ENCODE data around the gene NDUFA8.

NDUFA8 gene

DNA sequence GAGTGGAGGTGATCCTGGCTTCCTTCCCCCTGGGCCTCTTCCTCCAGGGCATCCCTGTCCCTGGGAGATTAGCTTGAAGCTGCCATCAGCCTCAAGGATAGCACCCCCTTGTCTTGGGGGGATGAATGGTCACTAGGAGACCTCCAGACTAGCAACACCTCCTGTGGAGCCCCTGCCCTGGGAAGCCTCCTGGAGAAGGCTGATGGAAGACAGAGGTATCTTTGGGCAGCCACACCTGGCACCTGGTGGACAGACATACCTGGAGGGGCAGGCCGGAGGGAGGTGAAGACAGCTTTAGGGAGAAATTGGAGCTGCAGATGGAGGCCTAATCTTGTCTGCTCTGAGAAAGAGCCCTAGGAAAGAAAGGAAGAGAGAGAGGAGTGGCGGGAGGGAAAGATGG, 57.4 kb downstream of the NDUFA8 start:
- no peak for DNase-seq (ENCODE audit: low read depth in 2 of 2, low spot score in 1 of 2)

DNA sequence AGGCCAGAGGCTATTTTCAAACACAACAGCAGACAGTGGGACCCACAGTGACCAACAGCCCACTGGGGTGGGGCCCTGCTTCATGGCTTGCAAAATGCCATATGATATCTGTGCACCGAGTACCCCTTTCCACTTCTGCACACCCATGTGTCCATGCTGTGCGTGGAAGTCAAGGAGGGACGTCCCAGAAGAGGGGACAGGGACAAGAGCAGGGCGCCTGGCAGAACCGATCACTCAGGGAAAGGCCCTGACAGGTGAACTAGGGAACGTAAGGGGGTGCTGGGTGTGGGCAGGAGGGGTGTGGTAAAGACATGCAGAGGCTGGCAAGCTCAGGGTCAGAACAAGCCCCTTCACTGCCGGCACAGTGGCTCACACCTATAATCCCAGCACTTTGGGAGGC, 58.8 kb downstream of the NDUFA8 start:
- no peak for DNase-seq (ENCODE audit: low read depth in 2 of 2, low spot score in 1 of 2)

- peak; percentile 47 to 59 for DNase-seq (ENCODE audit: low read depth in 2 of 2, low spot score in 1 of 2)
Observed at GRCh38 chr9:122099271-122099869, 60.2 kb downstream of the NDUFA8 start.

DNA sequence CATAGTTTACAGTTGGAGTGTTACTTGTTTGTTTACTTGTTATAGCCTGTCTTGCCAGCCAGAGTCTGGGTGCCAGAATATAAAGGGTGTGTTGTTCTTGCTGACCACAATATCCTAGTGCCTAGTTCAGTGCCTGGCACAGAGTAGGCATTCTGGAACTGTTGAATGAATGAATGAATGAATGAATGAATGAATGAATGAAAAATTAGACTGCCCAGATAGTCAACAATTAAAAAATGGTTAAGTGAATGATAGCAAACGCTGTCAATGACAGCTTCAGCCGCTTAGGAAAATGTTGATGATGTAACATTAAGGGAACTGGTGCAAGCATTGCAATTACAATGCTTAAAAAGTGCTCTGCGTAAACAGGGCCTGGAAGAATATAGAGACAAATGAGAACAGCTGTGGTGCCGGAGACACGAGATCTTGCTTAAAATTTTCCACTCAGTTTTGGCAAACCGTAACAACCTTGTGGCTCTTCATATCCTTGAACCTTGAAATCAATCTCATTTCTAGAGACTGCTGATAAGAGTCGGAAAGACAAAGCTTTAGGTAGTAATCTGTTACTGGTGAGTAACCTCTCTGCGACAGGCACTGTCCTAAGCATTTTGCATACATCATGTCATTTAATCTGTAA, 61.8 kb downstream of the NDUFA8 start:
- DNase-seq (ENCODE audit: low read depth in 2 of 2, low spot score in 1 of 2) = no peak

GRCh38 chr9:122096620-122097415, 62.8 kb downstream of the NDUFA8 start:
- DNase-seq (ENCODE audit: low read depth in 2 of 2, low spot score in 1 of 2) = no peak

DNA sequence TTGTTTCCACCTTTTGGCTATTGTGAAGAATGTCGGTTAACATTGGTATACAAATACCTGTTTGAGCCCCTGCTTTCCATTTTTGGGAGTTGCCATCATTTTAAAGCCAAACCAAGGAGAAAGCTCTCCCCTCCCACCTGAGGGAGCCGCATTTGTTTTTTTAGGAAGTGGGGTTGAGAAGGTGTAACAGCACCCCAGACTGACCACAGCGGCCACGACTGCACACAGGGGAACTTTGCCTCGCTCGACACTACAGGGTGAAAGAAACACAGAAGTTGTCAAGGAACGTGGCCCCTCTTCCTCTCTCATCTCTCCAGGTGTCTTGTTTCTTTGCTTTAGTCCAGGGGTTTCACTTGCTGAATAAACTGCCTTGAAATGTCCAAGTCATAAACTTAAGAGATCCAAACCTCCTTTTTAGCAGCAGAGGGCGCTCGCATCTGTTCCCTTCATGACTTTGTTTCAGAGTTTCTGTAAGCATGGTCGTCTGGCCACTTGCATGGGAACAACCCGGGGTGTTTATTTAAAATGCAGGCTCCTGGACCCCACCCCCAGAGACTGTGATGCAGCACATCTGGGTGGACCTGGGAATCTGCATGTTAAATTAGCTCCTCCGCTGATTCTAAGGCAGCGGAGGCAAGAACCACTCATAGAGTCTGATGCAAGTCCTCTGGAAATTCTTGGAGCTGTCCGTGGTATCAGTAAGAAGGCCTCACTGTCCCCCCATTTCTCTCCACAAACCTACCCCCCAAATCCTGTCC, 64.4 kb downstream of the NDUFA8 start:
- DNase-seq (ENCODE audit: low read depth in 2 of 2, low spot score in 1 of 2) = peak in 1 of 2 donors; percentile 27
